Measurements from ENCODE around the gene RNPEP.
"Not testable (repeated sequence)": the region's sequence is repeated elsewhere in the genome, so short reads cannot be mapped to it uniquely, and the experiment has no call there.

Gene RNPEP

GRCh38 chr1:201982623-201983379, at the start of gene RNPEP:
Gene RNPEP (plus strand): TSS chr1:201982648. CDS start chr1:201982667, 19 bp downstream.
- DNase-seq (ENCODE audit: low read depth in 3 of 3) = peak in 2 of 3 experiments; percentile 19 to 22

DNA sequence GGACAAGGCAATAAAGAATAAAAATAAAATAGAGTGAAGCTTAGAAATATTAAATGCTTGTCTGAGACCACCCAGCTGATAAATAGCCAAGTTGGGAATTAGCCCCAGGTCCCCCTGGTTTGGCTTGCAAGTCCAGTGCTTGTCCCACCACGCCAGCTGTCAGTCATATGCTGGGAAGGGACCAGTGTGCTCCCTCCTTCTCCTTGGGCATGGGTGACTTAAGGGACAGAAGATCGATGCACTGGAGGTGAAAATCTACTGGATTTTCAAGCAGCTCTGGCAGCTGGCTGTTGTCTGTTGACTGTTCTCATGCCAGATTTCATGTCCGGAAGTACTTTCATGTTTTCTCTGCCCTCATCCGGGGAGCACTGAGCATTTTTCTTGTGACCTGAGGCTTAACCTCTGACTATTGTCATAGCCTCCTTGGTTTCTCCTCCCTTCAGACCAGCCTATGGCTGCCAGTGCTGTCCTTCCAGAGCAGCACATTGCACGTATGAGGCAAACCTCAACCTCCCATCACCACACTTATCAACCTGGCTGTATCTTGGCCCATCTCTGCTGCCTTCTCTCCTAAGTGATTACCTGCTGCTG, 48.5 kb upstream of the RNPEP start:
- DNase-seq (ENCODE audit: low read depth in 3 of 3) = no peak

DNA sequence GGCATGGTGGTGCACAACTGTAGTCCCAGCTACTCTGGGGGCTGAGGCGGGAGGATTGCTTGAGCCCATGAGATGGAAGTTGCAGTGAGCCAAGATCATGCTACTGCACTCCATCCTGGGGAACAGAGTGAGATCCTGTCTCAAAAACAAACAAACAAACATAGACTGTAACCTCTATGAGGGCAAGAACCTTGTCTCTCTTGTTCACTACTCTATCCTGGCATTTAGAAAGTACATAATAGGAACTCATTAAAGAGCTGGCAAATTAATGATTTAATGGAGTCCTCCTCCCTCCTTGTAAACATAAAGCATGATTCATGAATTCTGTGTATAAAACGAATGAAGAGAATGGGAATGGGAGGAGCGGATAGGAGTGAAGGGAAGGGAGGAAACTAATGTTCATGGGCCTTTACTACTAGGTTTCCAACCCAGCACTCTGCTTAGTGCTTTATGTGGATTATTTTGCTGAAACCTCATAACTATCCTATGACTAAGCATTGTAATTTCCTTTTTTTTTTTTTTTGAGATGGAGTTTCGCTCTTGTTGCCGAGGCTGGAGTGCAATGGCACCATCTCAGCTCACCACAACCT, 44.7 kb upstream of the RNPEP start:
- DNase-seq (ENCODE audit: low read depth in 3 of 3) = no peak

DNA sequence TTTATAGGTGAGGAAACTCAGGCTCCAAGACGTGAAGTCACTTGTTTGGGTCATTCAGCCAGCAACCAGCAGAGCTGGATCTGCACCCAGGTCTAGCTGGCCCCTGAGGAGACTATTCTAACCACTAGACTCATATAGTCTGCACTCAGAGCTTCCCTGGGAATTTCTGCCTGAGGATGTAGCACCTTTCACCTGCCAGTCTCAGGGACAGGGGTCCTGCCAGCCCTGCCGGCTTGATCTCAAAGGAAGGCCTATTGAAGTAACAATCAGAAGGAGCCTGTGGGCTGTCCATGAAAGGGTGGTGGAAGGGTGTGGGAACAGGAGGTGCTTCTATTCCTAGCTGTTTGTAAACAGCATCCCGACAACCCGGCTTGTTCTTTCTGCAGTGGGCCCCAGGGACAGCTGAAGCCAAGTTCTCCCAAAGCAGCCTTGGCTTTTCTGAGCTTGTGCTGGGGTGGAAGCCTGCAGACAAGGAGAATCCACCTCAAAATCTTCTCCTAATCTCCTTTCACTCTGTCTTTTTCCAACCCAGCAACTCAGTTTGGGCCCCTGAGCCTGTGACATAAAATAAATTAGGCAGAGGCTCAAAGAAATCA, 43.9 kb upstream of the RNPEP start:
- DNase-seq (ENCODE audit: low read depth in 3 of 3) = no peak

- no peak for DNase-seq (ENCODE audit: low read depth in 3 of 3)
Measured at GRCh38 chr1:201939148-201939547, 43.3 kb upstream of the RNPEP start.

DNA sequence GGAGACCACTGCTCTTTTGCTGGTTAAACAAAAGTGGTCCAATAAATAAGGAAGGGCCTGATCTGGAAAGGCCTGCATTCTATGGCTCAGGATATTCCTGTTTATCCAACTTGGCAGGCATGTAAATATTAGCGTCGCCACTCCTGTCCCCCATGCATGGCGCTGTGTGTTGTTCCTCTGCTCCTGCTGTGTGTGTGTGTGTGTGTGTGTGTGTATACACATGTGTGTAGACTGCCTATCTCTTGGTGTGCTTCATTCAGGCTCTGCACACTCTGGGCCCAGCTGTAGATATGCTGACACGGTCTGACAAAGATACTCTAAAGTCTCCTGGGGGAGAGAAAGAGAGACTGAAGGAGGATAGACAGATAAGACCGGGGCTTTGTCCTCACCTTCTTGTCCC, 42.9 kb upstream of the RNPEP start:
- DNase-seq (ENCODE audit: low read depth in 3 of 3) = no peak

DNA sequence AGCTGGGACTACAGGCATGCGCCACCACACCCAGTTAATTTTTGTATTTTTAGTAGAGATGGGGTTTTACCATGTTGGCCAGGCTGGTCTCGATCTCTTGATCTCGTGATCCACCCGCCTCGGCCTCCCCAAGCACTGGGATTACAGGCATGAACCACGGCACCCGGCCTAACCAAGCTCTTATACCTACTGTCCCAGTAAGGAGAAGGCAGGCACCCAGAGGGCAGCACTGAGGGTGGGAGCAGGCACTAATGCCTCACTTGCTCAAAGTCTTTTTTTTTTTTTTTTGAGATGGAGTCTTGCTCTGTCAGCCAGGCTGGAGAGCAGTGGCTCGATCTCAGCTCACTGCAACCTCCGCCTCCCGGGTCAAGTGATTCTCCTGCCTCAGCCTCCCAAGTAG, 42.1 kb upstream of the RNPEP start:
- not testable (repeated sequence) for DNase-seq (ENCODE audit: low read depth in 3 of 3)

DNA sequence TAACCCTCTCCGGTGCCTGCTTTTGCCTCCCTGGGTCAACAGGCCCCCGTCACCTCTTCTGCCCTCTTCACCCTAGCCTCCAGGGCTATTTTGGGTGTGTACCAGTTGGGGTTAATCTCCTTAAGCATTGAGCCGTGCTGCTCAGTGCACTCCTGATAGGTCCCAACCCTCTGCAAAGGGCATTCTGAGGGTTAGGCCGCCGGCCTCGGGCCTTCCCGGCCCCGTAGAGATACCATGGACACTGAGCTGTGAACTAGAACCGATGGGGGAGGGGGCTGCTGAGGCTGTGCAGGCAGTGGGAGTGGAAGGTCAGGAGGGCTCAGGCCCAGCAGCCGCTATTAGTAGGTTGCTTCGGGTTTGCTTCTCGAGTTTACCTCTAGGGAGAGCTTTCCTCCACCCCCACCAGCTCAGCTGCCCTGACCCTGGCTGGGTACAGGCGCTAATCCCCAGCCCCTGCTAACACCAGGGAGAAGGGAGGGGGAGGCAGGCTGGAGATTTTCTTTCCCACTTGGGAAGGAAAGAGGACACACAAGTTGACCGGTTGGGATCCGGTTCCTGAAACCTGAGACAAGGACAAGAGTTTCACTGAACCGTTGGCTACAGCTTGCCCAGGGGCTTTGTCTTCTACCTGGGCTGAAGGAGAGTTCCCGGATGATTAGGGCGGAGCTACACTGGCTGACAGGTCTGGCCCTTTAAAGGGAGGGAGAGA, 40.9 kb upstream of the RNPEP start:
- DNase-seq (ENCODE audit: low read depth in 3 of 3) = no peak

GRCh38 chr1:201942129-201942495, 40.3 kb upstream of the RNPEP start:
- no peak for DNase-seq (ENCODE audit: low read depth in 3 of 3)

DNA sequence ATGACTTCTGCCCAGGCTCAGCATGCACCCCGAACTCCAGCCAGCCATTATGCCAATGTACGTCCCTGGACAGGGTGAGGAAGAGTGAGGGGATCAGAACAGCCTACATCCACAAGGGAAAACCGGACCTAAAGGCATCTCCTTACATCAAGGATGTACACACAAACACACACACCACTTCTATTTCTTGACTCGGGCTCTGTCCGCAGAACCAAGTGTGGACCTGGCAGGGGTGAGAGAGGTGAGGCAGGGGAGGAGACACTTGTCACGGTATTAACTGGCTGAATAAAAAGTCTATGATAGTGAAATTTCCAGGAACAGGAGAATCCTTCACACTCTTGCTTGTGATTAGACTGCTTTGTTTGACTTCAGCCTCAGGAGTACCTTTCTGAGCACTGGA, 38.4 kb upstream of the RNPEP start:
- DNase-seq (ENCODE audit: low read depth in 3 of 3) = no peak

DNA sequence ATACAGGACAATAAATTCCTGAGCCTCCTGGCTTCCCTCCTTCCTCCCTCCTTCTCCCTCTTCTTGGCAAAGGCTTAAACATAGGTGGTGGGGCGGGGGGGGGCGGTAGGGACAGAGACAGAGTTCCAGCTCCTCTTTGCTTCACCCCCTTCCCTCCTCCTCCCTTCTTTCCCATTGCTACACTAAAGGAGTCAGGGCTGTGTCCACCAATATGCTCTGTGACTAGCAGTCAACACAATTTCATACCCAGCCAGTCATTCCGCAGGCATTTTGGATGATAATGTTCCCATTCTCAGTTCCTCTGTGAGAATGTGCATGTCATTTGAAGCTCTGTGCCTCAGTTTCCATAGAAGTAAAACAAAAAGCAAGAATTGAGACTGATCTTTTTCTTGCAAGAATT, 37.8 kb upstream of the RNPEP start:
- no peak for DNase-seq (ENCODE audit: low read depth in 3 of 3)

GRCh38 chr1:201945157-201945556, 37.3 kb upstream of the RNPEP start:
- no peak for DNase-seq (ENCODE audit: low read depth in 3 of 3)

DNA sequence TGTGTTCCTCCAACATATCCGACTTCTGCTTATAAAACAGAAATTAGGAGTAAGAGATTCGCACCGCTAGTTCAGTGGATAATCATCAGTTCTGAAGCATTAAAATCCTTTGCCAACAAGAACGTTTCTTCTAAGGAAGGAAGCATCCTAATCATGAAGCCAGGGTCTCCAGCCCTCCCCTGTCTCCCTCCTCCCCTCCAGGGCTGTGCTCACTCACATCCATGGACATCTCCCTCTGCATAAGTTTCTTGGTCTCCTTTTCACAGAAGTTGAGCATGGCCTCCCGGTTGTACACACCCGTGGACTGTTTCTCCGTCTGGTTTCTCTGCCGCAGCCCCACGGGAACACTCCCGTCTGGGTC, 36.6 kb upstream of the RNPEP start:
- no peak for DNase-seq (ENCODE audit: low read depth in 3 of 3)

GRCh38 chr1:201946224-201946908, 36.1 kb upstream of the RNPEP start, which contains the start of gene LMOD1:
Gene LMOD1 (minus strand): TSS chr1:201946548. CDS start chr1:201946340, 208 bp downstream.
- peak in 1 of 3 experiments; percentile 6 for DNase-seq (ENCODE audit: low read depth in 3 of 3)

- no peak for DNase-seq (ENCODE audit: low read depth in 3 of 3)
Measured at GRCh38 chr1:201947697-201948008, 34.8 kb upstream of the RNPEP start.

GRCh38 chr1:201949491-201949890, 33.0 kb upstream of the RNPEP start:
- DNase-seq (ENCODE audit: low read depth in 3 of 3) = no peak

DNA sequence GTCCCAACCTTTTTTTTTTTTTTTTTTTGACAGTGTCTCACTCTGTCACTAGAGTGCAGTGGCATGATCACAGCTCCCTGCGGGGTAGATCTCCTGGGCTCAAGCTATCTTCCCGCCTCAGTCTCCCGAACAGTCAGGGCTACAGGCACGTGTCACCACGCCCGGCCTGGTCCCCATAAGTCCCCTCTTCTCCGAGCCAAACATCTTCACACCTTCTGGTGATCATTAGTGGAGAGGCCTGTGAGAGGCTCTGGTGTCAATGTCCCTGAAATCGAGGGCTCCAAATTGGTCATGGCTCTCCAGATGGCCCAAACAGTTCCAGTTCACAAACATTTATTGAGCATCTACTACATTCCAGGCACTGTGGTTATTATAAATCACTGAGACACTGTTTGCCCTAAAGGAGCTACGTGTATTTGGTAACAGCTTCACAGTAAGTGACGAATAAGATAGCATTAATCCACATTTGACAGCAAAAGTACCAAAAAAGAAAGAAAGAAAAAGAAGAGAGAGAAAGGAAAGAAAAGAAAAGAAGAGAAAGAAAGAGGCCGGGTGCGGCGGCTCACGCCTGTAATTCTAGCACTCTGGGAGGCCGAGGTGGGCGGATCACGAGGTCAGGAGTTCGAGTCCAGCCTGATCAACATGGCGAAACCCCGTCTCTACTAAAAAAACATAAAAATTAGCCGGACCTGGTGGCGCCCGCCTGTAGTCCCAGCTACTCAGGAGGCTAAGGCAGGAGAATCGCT, 28.0 kb upstream of the RNPEP start:
- no peak for DNase-seq (ENCODE audit: low read depth in 3 of 3)

- DNase-seq (ENCODE audit: low read depth in 3 of 3) = peak; percentile 82 to 84 (median 82)
Measured at GRCh38 chr1:201955009-201955728, 27.3 kb upstream of the RNPEP start, which contains the start of gene TIMM17A. Gene TIMM17A (plus strand): TSS chr1:201955503. CDS start chr1:201955527, 24 bp downstream.

- DNase-seq (ENCODE audit: low read depth in 3 of 3) = no peak
Measured at GRCh38 chr1:201955729-201956143, 26.7 kb upstream of the RNPEP start.

DNA sequence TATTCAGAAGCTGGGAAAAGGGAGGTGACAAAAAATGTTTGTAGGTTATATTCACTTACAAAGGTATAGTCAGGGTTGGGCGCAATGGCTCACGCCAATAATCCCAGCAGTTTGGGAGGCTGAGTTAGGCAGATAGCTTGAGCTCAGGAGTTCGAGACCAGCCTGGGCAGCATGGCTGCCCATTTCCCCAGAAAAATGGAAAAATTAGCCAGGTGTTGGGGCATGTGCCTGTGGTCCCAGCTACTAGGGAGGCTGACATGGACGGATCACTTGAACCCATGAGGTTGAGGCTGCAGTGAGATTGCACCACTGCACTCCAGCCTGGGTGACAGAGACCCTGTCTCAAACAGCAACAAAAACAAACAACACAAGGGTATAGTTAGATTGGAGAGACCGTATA, 24.1 kb upstream of the RNPEP start:
- no peak for DNase-seq (ENCODE audit: low read depth in 3 of 3)
